Measurements from ENCODE around the gene NEURL1B. TPM values are rescaled to one million over a fixed set of nuclear protein-coding genes. Genes with fewer than 3 reads are reported as not detected.

The NEURL1B gene
- total RNA-seq, 4 donors from 2014 or later, result 10.3 to 86.5 (median 17.8) TPM

GRCh38 chr5:172739375-172739774 lies 98.3 kb downstream of the NEURL1B start:
- ATAC-seq (ENCODE audit: low FRiP score), result no peak
- no peak for TF ChIP-seq CTCF (IDR thresholded peaks at IDR 0.05)
- no peak for DNase-seq (ENCODE audit: low spot score)

GRCh38 chr5:172740428-172741205 lies 99.6 kb downstream of the NEURL1B start:
- TF ChIP-seq CTCF (IDR thresholded peaks at IDR 0.05), result no peak
- ATAC-seq (ENCODE audit: low FRiP score), result peak; percentile 97
- DNase-seq (ENCODE audit: low spot score), result no peak

Small RNA genes lying within 50 kb of the gene (small RNA-seq; reads per million reads assigned to genes)
- gene AC027309.2 (not detected), gene MIR5003 (not detected)

Other genes with a start within 250 kb of the NEURL1B start
- 10 to 100 TPM; 29.3 to 47.1 (median 44.3) TPM for gene SH3PXD2B, start 186.7 kb upstream of the NEURL1B start, total RNA-seq
- gene DUSP1, start 129.9 kb downstream of the NEURL1B start, total RNA-seq, result 1,000 to 10,000 TPM; 1,645 to 2,968 (median 1,824) TPM
- 100 to 1,000 TPM in 3 of 4 donors, 10 to 100 TPM in 1; 98.8 to 227 (median 129) TPM for gene ERGIC1, start 193.0 kb downstream of the NEURL1B start, total RNA-seq

Data from omental fat pad (tissue), 4 donors.